Liver (tissue), 9 donors: ENCODE measurements around the gene HOXC11. TPM values are rescaled to one million over a fixed set of nuclear protein-coding genes. Genes with fewer than 3 reads are reported as not detected.

ENCODE experiments used
- DNase-seq: peaks from one replicate; pipeline ENCODE4 v3.0.0-alpha.2; 2017; ENCODE audit warnings: low spot score
- H3K27ac ChIP-seq, 2 donors: one replicate each; pipeline ENCODE4 v1.7.0; 2013; ENCODE audit warnings: inconsistent platforms in 2 of 2, low read length in 2 of 2, control low read depth in 1 of 2, low read depth in 1 of 2, mild to moderate bottlenecking in 1 of 2
- H3K27me3 ChIP-seq, 4 donors: one replicate each; pipeline versions ENCODE4 v1.6.1 to v1.7.0; 2013; ENCODE audit warnings: low read length in 3 of 4, inconsistent platforms in 1 of 4, mild to moderate bottlenecking in 1 of 4, moderate library complexity in 1 of 4; ENCODE audit not compliant: control insufficient read depth in 4 of 4, insufficient read depth in 4 of 4
- H3K36me3 ChIP-seq, 4 donors: one replicate each; pipeline versions ENCODE4 v1.6.1 to v1.7.0; 2013; ENCODE audit warnings: low read length in 3 of 4, mild to moderate bottlenecking in 3 of 4, low read depth in 1 of 4, moderate library complexity in 1 of 4; ENCODE audit not compliant: control insufficient read depth in 4 of 4, insufficient read depth in 3 of 4
- H3K4me1 ChIP-seq, 4 donors: one replicate each; pipeline versions ENCODE4 v1.6.1 to v1.7.0; 2013; ENCODE audit warnings: low read length in 3 of 4, mild to moderate bottlenecking in 3 of 4, moderate library complexity in 1 of 4; ENCODE audit not compliant: control insufficient read depth in 4 of 4, insufficient read depth in 4 of 4
- H3K4me3 ChIP-seq, 3 donors: one replicate each; pipeline versions ENCODE4 v1.6.1 to v1.7.0; 2013; ENCODE audit warnings: low read length in 3 of 3, control low read depth in 1 of 3, low read depth in 1 of 3, mild to moderate bottlenecking in 1 of 3
- H3K9ac ChIP-seq, 2 donors: one replicate each; pipeline ENCODE4 v1.7.0; 2013; ENCODE audit warnings: low read length in 2 of 2, mild to moderate bottlenecking in 2 of 2, moderate library complexity in 2 of 2, control low read depth in 1 of 2, low read depth in 1 of 2
- H3K9me3 ChIP-seq, 4 donors: one replicate each; pipeline versions ENCODE4 v1.6.1 to v1.7.0; 2013; ENCODE audit warnings: low read length in 3 of 4; ENCODE audit not compliant: control insufficient read depth in 4 of 4
- EGR1 ChIP-seq, 2 donors: IDR thresholded peaks; 2 replicates each; pipeline ENCODE4 v1.6.1; 2016 to 2018; ENCODE audit warnings: antibody characterized with exemption in 2 of 2, low read depth in 2 of 2
- FOXA1 ChIP-seq: IDR thresholded peaks from 2 replicates; pipeline ENCODE4 v1.6.1; 2016; ENCODE audit warnings: antibody characterized with exemption
- GABPA ChIP-seq, 2 donors: IDR thresholded peaks in 1 of 2; conservative IDR thresholded peaks in 1 of 2; 2 replicates each; pipeline ENCODE4 v1.6.1; 2016; ENCODE audit warnings: antibody characterized with exemption in 2 of 2, mild to moderate bottlenecking in 1 of 2, moderate library complexity in 1 of 2
- RAD21 ChIP-seq, 2 donors: IDR thresholded peaks; 2 replicates each; pipeline ENCODE4 v1.6.1; 2016; ENCODE audit warnings: antibody characterized with exemption in 2 of 2, mild to moderate bottlenecking in 2 of 2
- TAF1 ChIP-seq: conservative IDR thresholded peaks from 2 replicates; pipeline ENCODE4 v1.6.1; 2016; ENCODE audit warnings: antibody characterized with exemption, mild to moderate bottlenecking
- WGBS: extraction: QIAGEN DNeasy Blood & Tissue Kit; methylation state at CpG from one replicate; pipeline ENCODE4 v1.1.7; 2013; 5-methylcytosine and 5-hydroxymethylcytosine counted together
- polyA plus RNA-seq, 2 donors: library from polyadenylated mRNA; stranded (reverse) in 1 of 2; unstranded in 1 of 2; fragments of 200-250 nt in 1 of 2; fragments of >200 nt in 1 of 2; fragmentation: Nextera tagmentation in 1 of 2; extraction: Ambion mirVana in 1 of 2; gene quantifications; one replicate each; pipeline versions ENCODE4 v1.2.1 to v1.2.3, GENCODE V29; 2013 to 2015
- total RNA-seq, 2 donors: library from RNA; depleted of rRNA; stranded (reverse); fragments of >200 nt; gene quantifications; one replicate each; pipeline ENCODE4 v1.2.3, GENCODE V29; 2014
- TF ChIP-seq, protein P1 (sequence below): IDR thresholded peaks from 2 replicates; pipeline ENCODE4 v1.6.1; 2016; ENCODE audit warnings: antibody characterized with exemption, mild to moderate bottlenecking
- TF ChIP-seq, protein P2 (sequence below): fragments of 150-350 bp; IDR thresholded peaks from 2 replicates; pipeline ENCODE4 v1.5.1; 2017; ENCODE audit warnings: improper control_type of control experiment, low read depth, low read length; ENCODE audit not compliant: missing input control
- TF ChIP-seq, protein P3 (sequence below): IDR thresholded peaks from 2 replicates; pipeline ENCODE4 v1.6.1; 2016; ENCODE audit warnings: antibody characterized with exemption
- donor health status: healthy.
- donor health status: healthy.
- donor health status: healthy.
- donor health status: healthy.
- donor health status: healthy.

The HOXC11 gene
- total and polyA plus RNA-seq, 4 donors: not detected

DNA sequence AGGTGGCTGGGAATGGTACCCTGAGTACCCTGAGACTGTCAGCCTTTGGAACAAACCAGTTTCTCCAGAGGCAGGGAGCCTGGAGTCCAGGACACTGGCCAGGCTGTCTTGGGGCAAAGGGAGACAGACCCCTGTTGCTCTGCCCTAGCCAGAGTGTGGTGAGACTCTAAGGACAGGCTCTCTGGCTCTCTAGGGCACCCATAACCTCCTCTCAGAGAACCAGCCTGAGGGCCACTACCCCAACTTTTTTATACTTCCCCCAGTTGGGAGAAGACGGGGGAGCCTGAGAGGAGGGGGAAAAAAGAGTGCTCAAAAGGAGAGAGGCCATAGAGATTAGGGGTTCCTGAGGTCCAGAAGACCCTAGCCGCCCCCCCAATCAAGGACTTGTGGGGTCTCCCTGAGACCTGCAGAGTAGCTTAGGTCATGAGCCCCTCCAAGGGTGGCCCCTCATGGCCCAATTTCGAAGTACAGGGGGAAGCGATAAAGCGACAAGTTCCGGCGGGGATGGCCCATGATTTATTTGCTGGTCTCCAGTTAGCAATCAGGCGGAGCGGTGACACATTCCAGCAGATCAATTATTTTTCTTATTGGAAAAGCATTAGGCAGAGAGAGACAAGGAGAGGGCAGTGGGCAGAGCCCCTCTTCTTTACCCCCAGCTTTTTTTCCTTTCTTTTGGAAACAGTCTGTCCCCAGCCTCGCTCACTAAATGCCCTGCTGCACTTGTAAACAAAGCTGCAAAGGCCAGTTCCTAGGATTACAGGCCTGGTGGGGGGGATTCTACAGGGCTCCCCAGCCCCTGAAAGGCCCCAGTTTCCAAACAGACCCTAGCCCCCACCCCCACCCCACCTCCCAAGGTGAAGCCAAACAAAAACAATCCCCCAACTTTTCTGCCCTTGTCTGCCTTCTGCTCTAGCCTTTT lies 37.4 kb downstream of the HOXC11 start:
- Histone ChIP-seq H3K27ac (no peak overlapping the region), H3K9me3 (peaks cover 0 to 5% (median 0%) of the 10 kb centered on the region in 4 donors), H3K27me3 (peaks cover 3 to 41% (median 29%) of the 10 kb centered on the region in 4 donors), H3K9ac (no peak overlapping the region), H3K36me3 (no peaks in the 10 kb centered on the region), H3K4me3 (no peak overlapping the region), H3K4me1 (peaks cover 2 to 19% (median 11%) of the 10 kb centered on the region in 4 donors)
- no peak for DNase-seq
- 16% methylated on average over 10 of the region's 10 CpGs for WGBS
- TF ChIP-seq FOXA1 (no peak), RAD21 (IDR thresholded peaks at IDR 0.05) (no peak), EGR1 (IDR thresholded peaks at IDR 0.05; ENCODE audit: low read depth in 2 of 2) (no peak), TAF1 (no peak), GABPA (IDR thresholded peaks at IDR 0.05 in 1 of 2, conservative IDR thresholded peaks at IDR 0.05 in 1 of 2) (no peak)
- TF ChIP-seq, protein P1, sequence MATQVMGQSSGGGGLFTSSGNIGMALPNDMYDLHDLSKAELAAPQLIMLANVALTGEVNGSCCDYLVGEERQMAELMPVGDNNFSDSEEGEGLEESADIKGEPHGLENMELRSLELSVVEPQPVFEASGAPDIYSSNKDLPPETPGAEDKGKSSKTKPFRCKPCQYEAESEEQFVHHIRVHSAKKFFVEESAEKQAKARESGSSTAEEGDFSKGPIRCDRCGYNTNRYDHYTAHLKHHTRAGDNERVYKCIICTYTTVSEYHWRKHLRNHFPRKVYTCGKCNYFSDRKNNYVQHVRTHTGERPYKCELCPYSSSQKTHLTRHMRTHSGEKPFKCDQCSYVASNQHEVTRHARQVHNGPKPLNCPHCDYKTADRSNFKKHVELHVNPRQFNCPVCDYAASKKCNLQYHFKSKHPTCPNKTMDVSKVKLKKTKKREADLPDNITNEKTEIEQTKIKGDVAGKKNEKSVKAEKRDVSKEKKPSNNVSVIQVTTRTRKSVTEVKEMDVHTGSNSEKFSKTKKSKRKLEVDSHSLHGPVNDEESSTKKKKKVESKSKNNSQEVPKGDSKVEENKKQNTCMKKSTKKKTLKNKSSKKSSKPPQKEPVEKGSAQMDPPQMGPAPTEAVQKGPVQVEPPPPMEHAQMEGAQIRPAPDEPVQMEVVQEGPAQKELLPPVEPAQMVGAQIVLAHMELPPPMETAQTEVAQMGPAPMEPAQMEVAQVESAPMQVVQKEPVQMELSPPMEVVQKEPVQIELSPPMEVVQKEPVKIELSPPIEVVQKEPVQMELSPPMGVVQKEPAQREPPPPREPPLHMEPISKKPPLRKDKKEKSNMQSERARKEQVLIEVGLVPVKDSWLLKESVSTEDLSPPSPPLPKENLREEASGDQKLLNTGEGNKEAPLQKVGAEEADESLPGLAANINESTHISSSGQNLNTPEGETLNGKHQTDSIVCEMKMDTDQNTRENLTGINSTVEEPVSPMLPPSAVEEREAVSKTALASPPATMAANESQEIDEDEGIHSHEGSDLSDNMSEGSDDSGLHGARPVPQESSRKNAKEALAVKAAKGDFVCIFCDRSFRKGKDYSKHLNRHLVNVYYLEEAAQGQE: no peak

DNA sequence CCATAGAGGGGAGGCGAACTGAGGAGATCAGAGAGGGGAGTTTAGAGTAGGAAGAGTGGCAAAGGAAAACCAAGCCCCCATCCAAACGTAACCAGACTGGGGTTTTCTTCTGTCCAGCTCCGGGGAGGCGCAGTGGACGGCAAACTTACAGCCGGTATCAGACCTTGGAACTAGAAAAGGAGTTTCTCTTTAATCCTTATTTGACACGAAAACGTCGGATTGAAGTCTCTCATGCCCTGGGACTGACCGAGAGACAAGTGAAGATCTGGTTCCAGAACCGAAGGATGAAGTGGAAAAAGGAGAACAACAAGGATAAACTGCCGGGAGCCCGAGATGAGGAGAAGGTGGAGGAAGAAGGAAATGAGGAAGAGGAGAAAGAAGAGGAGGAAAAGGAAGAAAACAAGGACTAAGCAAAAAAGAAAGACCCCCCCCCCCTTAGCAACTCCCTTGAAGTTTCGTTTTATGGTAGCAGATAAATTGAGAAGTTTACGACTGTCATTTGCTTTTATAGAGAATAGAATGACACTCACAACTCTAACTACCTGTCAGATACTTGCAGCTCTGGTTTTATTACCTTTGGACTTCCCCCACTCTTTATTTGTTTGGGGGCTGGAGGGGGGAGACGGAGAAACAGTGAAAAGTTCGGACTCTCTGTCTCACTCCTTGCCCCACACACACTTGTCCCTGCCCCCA lies 38.2 kb downstream of the HOXC11 start:
- Histone ChIP-seq H3K27me3 (peaks cover 3 to 43% (median 34%) of the 10 kb centered on the region in 4 donors), H3K9me3 (peaks cover 0 to 5% (median 0%) of the 10 kb centered on the region in 4 donors), H3K9ac (no peak overlapping the region), H3K4me1 (peaks cover 2 to 15% (median 10%) of the 10 kb centered on the region in 4 donors), H3K4me3 (no peak overlapping the region), H3K27ac (no peak overlapping the region), H3K36me3 (no peaks in the 10 kb centered on the region)
- TF ChIP-seq, protein P2, sequence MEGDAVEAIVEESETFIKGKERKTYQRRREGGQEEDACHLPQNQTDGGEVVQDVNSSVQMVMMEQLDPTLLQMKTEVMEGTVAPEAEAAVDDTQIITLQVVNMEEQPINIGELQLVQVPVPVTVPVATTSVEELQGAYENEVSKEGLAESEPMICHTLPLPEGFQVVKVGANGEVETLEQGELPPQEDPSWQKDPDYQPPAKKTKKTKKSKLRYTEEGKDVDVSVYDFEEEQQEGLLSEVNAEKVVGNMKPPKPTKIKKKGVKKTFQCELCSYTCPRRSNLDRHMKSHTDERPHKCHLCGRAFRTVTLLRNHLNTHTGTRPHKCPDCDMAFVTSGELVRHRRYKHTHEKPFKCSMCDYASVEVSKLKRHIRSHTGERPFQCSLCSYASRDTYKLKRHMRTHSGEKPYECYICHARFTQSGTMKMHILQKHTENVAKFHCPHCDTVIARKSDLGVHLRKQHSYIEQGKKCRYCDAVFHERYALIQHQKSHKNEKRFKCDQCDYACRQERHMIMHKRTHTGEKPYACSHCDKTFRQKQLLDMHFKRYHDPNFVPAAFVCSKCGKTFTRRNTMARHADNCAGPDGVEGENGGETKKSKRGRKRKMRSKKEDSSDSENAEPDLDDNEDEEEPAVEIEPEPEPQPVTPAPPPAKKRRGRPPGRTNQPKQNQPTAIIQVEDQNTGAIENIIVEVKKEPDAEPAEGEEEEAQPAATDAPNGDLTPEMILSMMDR: no peak
- TF ChIP-seq, protein P3, sequence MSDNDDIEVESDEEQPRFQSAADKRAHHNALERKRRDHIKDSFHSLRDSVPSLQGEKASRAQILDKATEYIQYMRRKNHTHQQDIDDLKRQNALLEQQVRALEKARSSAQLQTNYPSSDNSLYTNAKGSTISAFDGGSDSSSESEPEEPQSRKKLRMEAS: no peak
- TF ChIP-seq FOXA1: no peak
- WGBS: 7% methylated on average over 17 of the region's 17 CpGs
- no peak for DNase-seq
